B cell (primary cell): Measurements from ENCODE around the gene ZBTB17. TPM values are rescaled to one million over a fixed set of nuclear protein-coding genes. Genes with fewer than 3 reads are reported as not detected.

Experiments
- ATAC-seq: fragments of 200-7000 bp; cut with Tn5 transposase; one replicate; pipeline ENCODE4 v1.10.0; 2021; ENCODE audit warnings: low read depth, mild to moderate bottlenecking, moderate number of reproducible peaks, moderate library complexity
- CTCF ChIA-PET: fragments of 350-600 bp; sonication (Branson Sonifier 250); formaldehyde crosslinking; loops from one replicate; lab custom pipeline; 2021; ENCODE audit warnings: antibody characterized with exemption, inconsistent platforms; lab: Charles Lee
- POLR2A ChIA-PET: fragments of 350-600 bp; sonication (Branson Sonifier 250); formaldehyde crosslinking; loops from one replicate; lab custom pipeline; 2021; ENCODE audit warnings: antibody characterized with exemption; lab: Charles Lee
- DNase-seq: peaks from one replicate; pipeline ENCODE4 v3.0.0; 2013
- H2AFZ ChIP-seq: 2 replicates; pipeline ENCODE4 v1.6.1; 2012; ENCODE audit warnings: mild to moderate bottlenecking, low read depth, low read length; ENCODE audit not compliant: insufficient read depth, poor library complexity, severe bottlenecking
- H3K27ac ChIP-seq, 2 donors: 1 replicate in 1 of 2; 2 replicates in 1 of 2; pipeline ENCODE4 v1.5.1; 2012 to 2013; ENCODE audit warnings: low read length in 2 of 2, mild to moderate bottlenecking in 2 of 2, moderate library complexity in 1 of 2
- H3K27me3 ChIP-seq, 4 experiments: fragments of 200-600 bp in 1 of 4; sonication (generic) in 1 of 4; replicated peaks in 1 of 4; 1 replicate in 2 of 4; 2 replicates in 2 of 4; pipeline versions ENCODE4 v1.6.1 to v1.7.0; 2013 to 2016; ENCODE audit warnings: low read length in 3 of 4, mild to moderate bottlenecking in 2 of 4, mixed read lengths in 1 of 4, moderate library complexity in 1 of 4; ENCODE audit not compliant: insufficient read depth in 4 of 4, control insufficient read depth in 3 of 4; ENCODE audit errors: control extremely low read depth in 1 of 4
- H3K36me3 ChIP-seq, 2 experiments: replicated peaks in 1 of 2; 1 replicate in 1 of 2; 2 replicates in 1 of 2; pipeline versions ENCODE4 v1.6.1 to v1.7.1; 2013; ENCODE audit warnings: low read length in 1 of 2; ENCODE audit not compliant: insufficient read depth in 2 of 2, control insufficient read depth in 1 of 2; ENCODE audit errors: control extremely low read depth in 1 of 2, extremely low read depth in 1 of 2
- H3K4me1 ChIP-seq, 2 donors: fragments of 200-600 bp in 1 of 2; sonication (generic) in 1 of 2; 1 replicate in 1 of 2; 2 replicates in 1 of 2; pipeline versions ENCODE4 v1.5.1 to v1.6.1; 2013 to 2017; ENCODE audit warnings: low read length in 2 of 2; ENCODE audit not compliant: control insufficient read depth in 2 of 2, insufficient read depth in 2 of 2
- H3K4me2 ChIP-seq: replicated peaks from 2 replicates; pipeline ENCODE3; 2012; ENCODE audit warnings: mild to moderate bottlenecking, low read depth, low read length; ENCODE audit not compliant: poor library complexity, severe bottlenecking
- H3K4me3 ChIP-seq, 5 experiments: fragments of 200-600 bp in 1 of 5; sonication (generic) in 1 of 5; 1 replicate in 3 of 5; 2 replicates in 2 of 5; pipeline versions ENCODE4 v1.5.1 to v1.7.0; 2011 to 2016; ENCODE audit warnings: low read length in 4 of 5, mild to moderate bottlenecking in 4 of 5, low read depth in 2 of 5, control low read depth in 1 of 5, moderate library complexity in 1 of 5; ENCODE audit not compliant: insufficient read depth in 1 of 5; ENCODE audit errors: control extremely low read depth in 1 of 5, extremely low read depth in 1 of 5
- H3K79me2 ChIP-seq: fragments of 200-600 bp; sonication (generic); one replicate; pipeline ENCODE4 v1.6.0; 2016; ENCODE audit warnings: low read length; ENCODE audit not compliant: control insufficient read depth, insufficient read depth
- H3K9ac ChIP-seq: fragments of 200-600 bp; sonication (generic); 2 replicates; pipeline ENCODE4 v1.6.1; 2017; ENCODE audit warnings: mild to moderate bottlenecking, low read length, moderate library complexity
- H3K9me3 ChIP-seq, 3 donors: one replicate each; pipeline versions ENCODE4 v1.6.1 to v1.7.1; 2013; ENCODE audit warnings: low read length in 2 of 3; ENCODE audit not compliant: control insufficient read depth in 2 of 3, insufficient read depth in 1 of 3; ENCODE audit errors: control extremely low read depth in 1 of 3
- H4K20me1 ChIP-seq: 2 replicates; pipeline ENCODE4 v1.6.0; 2012; ENCODE audit warnings: mild to moderate bottlenecking, low read length; ENCODE audit not compliant: insufficient read depth, control insufficient read depth, poor library complexity, severe bottlenecking
- H3K27ac Mint-ChIP-seq: one replicate; pipeline ENCODE4 v1.8.0; 2021; ENCODE audit warnings: mixed read lengths
- H3K27me3 Mint-ChIP-seq: one replicate; pipeline ENCODE4 v1.8.0; 2021; ENCODE audit warnings: mixed read lengths
- H3K4me1 Mint-ChIP-seq: one replicate; pipeline ENCODE4 v1.8.0; 2021; ENCODE audit warnings: mixed read lengths
- H3K4me3 Mint-ChIP-seq: one replicate; pipeline ENCODE4 v1.8.0; 2021; ENCODE audit warnings: mixed read lengths
- H3K9me3 Mint-ChIP-seq: one replicate; pipeline ENCODE4 v1.8.0; 2022; ENCODE audit warnings: mixed read lengths; ENCODE audit not compliant: insufficient read depth
- CTCF ChIP-seq: fragments of 200-600 bp; IDR thresholded peaks from one replicate; pipeline ENCODE4 v1.8.0; 2022; ENCODE audit warnings: antibody characterized with exemption, mild to moderate bottlenecking
- EZH2 ChIP-seq: IDR thresholded peaks from 2 replicates; pipeline ENCODE4 v1.6.1; 2012; ENCODE audit warnings: borderline replicate concordance, low read depth, mild to moderate bottlenecking, moderate library complexity, low read length; ENCODE audit not compliant: insufficient read depth, poor library complexity, severe bottlenecking
- WGBS: methylation state at CpG from one replicate; pipeline ENCODE4 v1.1.5; 2013; ENCODE audit warnings: missing lambda C conversion rate; ENCODE audit not compliant: insufficient coverage; 5-methylcytosine and 5-hydroxymethylcytosine counted together
- intact Hi-C: fragments of 100-400 bp; cut with micrococcal nuclease; formaldehyde crosslinking; loops from one replicate; pipeline ENCODE4 v1.10.0; 2022
- polyA plus RNA-seq: library from polyadenylated mRNA; depleted of rRNA; stranded (reverse); fragments of >200 nt; gene quantifications from 2 replicates; pipeline ENCODE4 v1.2.3, GENCODE V29; 2012
- total RNA-seq, 2 donors: library from RNA; stranded (reverse); fragments of 120-200 nt in 1 of 2; gene quantifications; 1 replicate in 1 of 2; 2 replicates in 1 of 2; pipeline versions ENCODE4 v1.2.3 to v1.2.4, GENCODE V29; 2013 to 2022

The ZBTB17 gene
- total and polyA plus RNA-seq, 2 donors (not counting 1 experiment from before 2014, with no cell fraction given), result 94.1 to 157 TPM

DNA sequence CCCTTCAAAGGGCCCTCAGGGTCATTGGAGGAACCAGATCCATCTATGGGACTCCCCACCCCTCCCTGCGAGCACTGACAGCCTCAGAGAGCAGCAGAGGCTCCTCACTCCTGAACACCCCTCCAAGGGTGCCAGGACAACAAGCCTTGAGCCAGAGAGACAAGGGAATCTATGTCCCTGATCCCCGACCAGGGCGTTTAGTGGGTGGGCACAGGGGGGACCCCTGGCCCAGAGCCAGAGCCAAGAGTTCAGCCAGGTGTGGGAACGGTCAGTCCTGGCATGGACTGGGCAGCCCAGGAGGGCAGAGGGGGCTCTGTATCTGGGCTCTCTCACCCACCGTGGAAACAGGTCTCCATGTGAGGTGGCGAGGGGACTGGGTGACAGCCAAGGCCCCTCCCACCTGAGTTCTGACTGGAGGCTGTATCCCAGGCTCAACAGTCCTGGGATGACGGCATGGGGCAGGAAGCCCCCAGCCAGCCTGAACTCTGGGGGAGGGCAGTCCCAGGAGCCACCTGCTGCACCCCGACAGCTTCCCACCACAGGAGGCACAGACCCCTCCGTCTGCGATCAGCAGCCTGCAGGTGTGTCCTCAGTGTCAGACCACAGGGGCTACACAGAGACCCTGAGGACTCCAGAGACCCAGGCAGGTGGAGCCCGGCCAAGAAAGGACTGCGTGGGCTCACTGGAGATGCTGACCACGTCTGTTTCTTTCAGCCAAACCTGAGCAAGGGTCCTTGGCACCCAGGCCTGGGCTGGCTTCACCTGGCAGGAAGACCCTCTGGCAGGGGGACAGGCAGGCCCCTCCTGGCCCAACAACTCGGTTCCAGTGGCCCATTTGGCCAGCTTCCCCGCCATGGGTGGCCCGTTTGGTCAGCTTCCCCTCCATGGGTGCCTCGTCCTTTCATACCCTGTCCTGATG is 16.9 kb upstream of the ZBTB17 start:
- Histone ChIP-seq H2AFZ (no peak overlapping the region), H3K9ac (no peak overlapping the region), H3K79me2 (no peaks in the 10 kb centered on the region), H3K9me3 (no peaks in the 10 kb centered on the region), H3K36me3 (no peaks in the 10 kb centered on the region), H3K27me3 (peaks cover 0 to 7% (median under 1%) of the 10 kb centered on the region in 4 experiments), H3K27ac (no peak overlapping the region), H3K4me3 (no peak overlapping the region), H3K4me1 (no peaks in the 10 kb centered on the region), H3K4me2 (no peak overlapping the region), H4K20me1 (no peaks in the 10 kb centered on the region)
- ChIA-PET CTCF (no interaction called here), POLR2A (no interaction called here)
- Mint-ChIP-seq H3K4me1 (no peaks in the 10 kb centered on the region), H3K9me3 (no peaks in the 10 kb centered on the region), H3K4me3 (no peak overlapping the region), H3K27ac (no peak overlapping the region), H3K27me3 (no peaks in the 10 kb centered on the region)
- DNase-seq (no peak), ATAC-seq (no peak)
- intact Hi-C loops, result loop anchor here (5.0 kb wide), 1 partner anchor 191 kb away; no protein-coding TSS in a partner anchor
- 70% methylated on average over 17 of the region's 17 CpGs for WGBS
- TF ChIP-seq CTCF (no peak), EZH2 (no peak)

DNA sequence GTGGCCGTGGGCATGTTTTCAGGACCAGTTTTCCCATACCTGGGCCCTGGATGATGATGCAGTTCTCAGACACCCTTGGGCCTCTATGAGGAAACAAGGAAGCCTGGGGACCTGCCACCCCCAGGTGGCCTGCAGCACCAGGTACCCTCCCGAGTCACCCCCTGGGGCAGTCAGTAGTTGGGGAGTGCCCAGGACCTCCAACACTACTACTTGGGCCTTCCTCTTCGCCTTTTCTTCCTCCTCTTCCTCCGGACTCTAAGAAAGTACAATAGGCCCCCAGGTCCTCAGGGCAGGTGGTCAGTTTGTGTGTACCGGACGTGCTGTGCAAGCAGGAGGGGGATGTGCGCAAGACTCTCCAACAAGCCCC is 16.3 kb upstream of the ZBTB17 start:
- DNase-seq, result no peak
- no peak overlapping the region for H3K4me2 ChIP-seq
- H3K4me1 ChIP-seq, result no peaks in the 10 kb centered on the region
- ChIA-PET CTCF (no interaction called here), POLR2A (no interaction called here)
- no peak overlapping the region for H3K4me3 Mint-ChIP-seq
- ATAC-seq, result no peak
- no peaks in the 10 kb centered on the region for H3K4me1 Mint-ChIP-seq
- intact Hi-C loops, result loop anchor here (5.0 kb wide), 1 partner anchor 190 kb away; no protein-coding TSS in a partner anchor
- H3K27me3 ChIP-seq, result peaks cover 0 to 7% (median under 1%) of the 10 kb centered on the region in 4 experiments
- TF ChIP-seq EZH2, result no peak
- TF ChIP-seq CTCF, result no peak
- no peaks in the 10 kb centered on the region for H3K79me2 ChIP-seq
- no peak overlapping the region for H3K27ac ChIP-seq
- H3K4me3 ChIP-seq, result no peak overlapping the region
- no peaks in the 10 kb centered on the region for H3K27me3 Mint-ChIP-seq
- no peak overlapping the region for H3K27ac Mint-ChIP-seq
- H3K36me3 ChIP-seq, result no peaks in the 10 kb centered on the region
- H3K9me3 ChIP-seq, result no peaks in the 10 kb centered on the region
- 94% methylated on average over 6 of the region's 7 CpGs for WGBS
- no peaks in the 10 kb centered on the region for H3K9me3 Mint-ChIP-seq
- no peaks in the 10 kb centered on the region for H4K20me1 ChIP-seq
- H3K9ac ChIP-seq, result no peak overlapping the region
- H2AFZ ChIP-seq, result no peak overlapping the region
